Testis (tissue), 3 donors: Measurements from ENCODE around the gene BMERB1. TPM values are rescaled to one million over a fixed set of nuclear protein-coding genes. Genes with fewer than 3 reads are reported as not detected.
"Not testable (repeated sequence)": the region's sequence is repeated elsewhere in the genome, so short reads cannot be mapped to it uniquely, and the experiment has no call there.

Source experiments
- DNase-seq: peaks from one replicate; pipeline ENCODE4 v3.0.0-alpha.2; 2019
- H3K27ac ChIP-seq, 2 donors: fragments of 200-600 bp; sonication (generic); one replicate each; pipeline ENCODE4 v1.5.1; 2019
- H3K27me3 ChIP-seq: fragments of 200-600 bp; sonication (generic); one replicate; pipeline ENCODE4 v1.5.1; 2019
- H3K36me3 ChIP-seq: fragments of 200-600 bp; sonication (generic); one replicate; pipeline ENCODE4 v1.5.1; 2017; ENCODE audit warnings: low read depth; ENCODE audit errors: missing control alignments
- H3K4me1 ChIP-seq: fragments of 200-600 bp; sonication (generic); one replicate; pipeline ENCODE4 v1.5.1; 2019
- H3K4me3 ChIP-seq, 2 donors: fragments of 200-600 bp; sonication (generic); one replicate each; pipeline ENCODE4 v1.5.1; 2017 to 2019
- H3K9me3 ChIP-seq: fragments of 200-600 bp; sonication (generic); one replicate; pipeline ENCODE4 v1.5.1; 2017
- POLR2A ChIP-seq: fragments of 450-650 bp; IDR thresholded peaks from one replicate; pipeline ENCODE4 v1.6.1; 2017; ENCODE audit warnings: antibody characterized with exemption, mild to moderate bottlenecking, moderate library complexity
- WGBS, 2 donors: methylation state at CpG; one replicate each; pipeline ENCODE4 v1.1.5; 2018; 5-methylcytosine and 5-hydroxymethylcytosine counted together
- intact Hi-C: fragments of 100-400 bp; cut with DNase I; formaldehyde crosslinking; loops from one replicate; pipeline ENCODE4 v1.15.1; 2023; ENCODE audit warnings: low total_unique reads
- polyA plus RNA-seq: library from polyadenylated mRNA; stranded (reverse); fragments of 350-450 nt; fragmentation: Illumina TruSeq; extraction: RNeasy Lipid Tissue Mini Kit (QIAGEN cat#74804); gene quantifications from one replicate; pipeline ENCODE4 v1.2.3, GENCODE V29; 2014; ENCODE audit warnings: low read depth, low replicate concordance; ENCODE audit not compliant: insufficient read depth
- total RNA-seq, 2 donors: library from RNA; depleted of rRNA; stranded (reverse); fragments of >200 nt; gene quantifications; one replicate each; pipeline ENCODE4 v1.2.3, GENCODE V29; 2016
- TF ChIP-seq, protein P1 (sequence below), 3 experiments: fragments of 450-650 bp in 2 of 3; fragments of 200-600 bp in 1 of 3; sonication (generic) in 1 of 3; IDR thresholded peaks; one replicate each; pipeline ENCODE4 v1.5.1; 2016 to 2019; ENCODE audit warnings: antibody characterized with exemption in 3 of 3, mild to moderate bottlenecking in 2 of 3, moderate library complexity in 1 of 3

The BMERB1 gene
- total and polyA plus RNA-seq, 3 donors from 2014 or later, result 54.1 to 102 (median 63.1) TPM

GRCh38 chr16:15396948-15397594 lies 37.3 kb upstream of the BMERB1 start:
- H3K4me3 ChIP-seq, result no peak overlapping the region
- DNase-seq, result no peak
- no peaks in the 10 kb centered on the region for H3K27me3 ChIP-seq
- no peaks in the 10 kb centered on the region for H3K9me3 ChIP-seq
- no peak overlapping the region for H3K27ac ChIP-seq
- intact Hi-C loops, result no loop called here
- TF ChIP-seq, protein P1, sequence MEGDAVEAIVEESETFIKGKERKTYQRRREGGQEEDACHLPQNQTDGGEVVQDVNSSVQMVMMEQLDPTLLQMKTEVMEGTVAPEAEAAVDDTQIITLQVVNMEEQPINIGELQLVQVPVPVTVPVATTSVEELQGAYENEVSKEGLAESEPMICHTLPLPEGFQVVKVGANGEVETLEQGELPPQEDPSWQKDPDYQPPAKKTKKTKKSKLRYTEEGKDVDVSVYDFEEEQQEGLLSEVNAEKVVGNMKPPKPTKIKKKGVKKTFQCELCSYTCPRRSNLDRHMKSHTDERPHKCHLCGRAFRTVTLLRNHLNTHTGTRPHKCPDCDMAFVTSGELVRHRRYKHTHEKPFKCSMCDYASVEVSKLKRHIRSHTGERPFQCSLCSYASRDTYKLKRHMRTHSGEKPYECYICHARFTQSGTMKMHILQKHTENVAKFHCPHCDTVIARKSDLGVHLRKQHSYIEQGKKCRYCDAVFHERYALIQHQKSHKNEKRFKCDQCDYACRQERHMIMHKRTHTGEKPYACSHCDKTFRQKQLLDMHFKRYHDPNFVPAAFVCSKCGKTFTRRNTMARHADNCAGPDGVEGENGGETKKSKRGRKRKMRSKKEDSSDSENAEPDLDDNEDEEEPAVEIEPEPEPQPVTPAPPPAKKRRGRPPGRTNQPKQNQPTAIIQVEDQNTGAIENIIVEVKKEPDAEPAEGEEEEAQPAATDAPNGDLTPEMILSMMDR (IDR thresholded peaks at IDR 0.05), result no peak
- TF ChIP-seq POLR2A, result no peak
- no peaks in the 10 kb centered on the region for H3K4me1 ChIP-seq
- 88 to 89% methylated on average over 11 of the region's 11 CpGs for WGBS, 2 donors
- no peaks in the 10 kb centered on the region for H3K36me3 ChIP-seq

DNA sequence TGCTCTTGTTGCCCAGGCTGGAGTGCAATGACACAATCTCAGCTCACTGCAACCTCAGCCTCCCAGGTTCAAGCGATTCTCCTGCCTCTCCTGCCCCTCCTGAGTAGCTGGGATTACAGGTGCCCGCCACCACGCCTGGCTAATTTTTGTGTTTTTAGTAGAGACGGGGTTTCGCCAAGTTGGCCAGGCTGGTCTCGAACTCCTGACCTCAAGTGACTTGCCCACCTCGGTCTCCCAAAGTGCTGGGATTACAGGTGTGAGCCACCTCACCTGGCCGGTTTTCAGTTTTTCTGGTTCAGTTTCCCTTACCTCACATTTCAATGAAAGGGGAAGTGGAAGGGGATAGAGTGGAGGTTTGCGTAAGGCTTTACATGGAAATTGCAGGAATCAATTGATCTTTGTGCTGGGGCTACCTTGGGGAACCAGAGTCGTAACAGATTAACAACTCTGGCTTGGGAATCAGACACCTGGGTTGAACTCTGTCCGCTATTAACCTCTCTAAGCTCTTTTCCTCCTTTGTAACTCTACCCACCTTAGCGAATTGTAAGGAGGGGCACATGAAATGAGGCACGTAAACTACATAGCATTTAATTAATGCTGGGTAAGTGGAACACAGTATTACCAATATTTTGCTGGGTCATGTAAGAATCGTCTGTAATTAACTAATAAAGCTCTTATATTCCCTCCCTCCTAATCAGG lies 35.6 kb upstream of the BMERB1 start:
- Histone ChIP-seq H3K27ac (no peak overlapping the region), H3K9me3 (no peaks in the 10 kb centered on the region), H3K4me1 (no peaks in the 10 kb centered on the region), H3K27me3 (no peaks in the 10 kb centered on the region), H3K36me3 (no peaks in the 10 kb centered on the region), H3K4me3 (no peak overlapping the region)
- WGBS, 2 donors, result 82 to 84% methylated on average over 14 of the region's 14 CpGs
- DNase-seq, result no peak
- intact Hi-C loops, result no loop called here
- no peak for TF ChIP-seq POLR2A
- TF ChIP-seq, protein P1 (IDR thresholded peaks at IDR 0.05), result no peak

DNA sequence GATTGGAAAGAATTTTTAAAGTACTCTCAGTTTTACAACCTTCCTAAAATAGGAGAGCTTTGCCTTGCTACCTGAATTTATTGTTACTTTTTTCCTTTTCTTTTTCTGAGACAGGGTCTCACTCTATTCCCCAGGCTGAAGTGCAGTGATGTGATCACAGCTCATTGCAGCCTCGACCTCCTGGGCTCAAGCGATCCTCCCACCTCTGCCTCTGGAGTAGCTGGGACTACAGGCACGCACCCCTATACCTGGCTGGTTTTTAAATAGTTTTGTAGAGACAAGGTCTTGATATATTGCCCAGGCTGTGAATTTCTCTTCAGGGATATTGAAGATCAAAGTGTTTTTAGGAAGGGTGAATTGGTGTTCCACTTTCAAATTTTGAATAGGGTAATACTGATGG lies 35.1 kb upstream of the BMERB1 start:
- intact Hi-C loops, result no loop called here
- Histone ChIP-seq H3K36me3 (no peaks in the 10 kb centered on the region), H3K9me3 (no peaks in the 10 kb centered on the region), H3K4me1 (no peaks in the 10 kb centered on the region), H3K27me3 (no peaks in the 10 kb centered on the region), H3K4me3 (no peak overlapping the region), H3K27ac (no peak overlapping the region)
- WGBS, 2 donors, result 82 to 88% methylated on average over 3 of the region's 3 CpGs
- no peak for DNase-seq
- TF ChIP-seq POLR2A, result no peak
- TF ChIP-seq, protein P1 (IDR thresholded peaks at IDR 0.05), result no peak

DNA sequence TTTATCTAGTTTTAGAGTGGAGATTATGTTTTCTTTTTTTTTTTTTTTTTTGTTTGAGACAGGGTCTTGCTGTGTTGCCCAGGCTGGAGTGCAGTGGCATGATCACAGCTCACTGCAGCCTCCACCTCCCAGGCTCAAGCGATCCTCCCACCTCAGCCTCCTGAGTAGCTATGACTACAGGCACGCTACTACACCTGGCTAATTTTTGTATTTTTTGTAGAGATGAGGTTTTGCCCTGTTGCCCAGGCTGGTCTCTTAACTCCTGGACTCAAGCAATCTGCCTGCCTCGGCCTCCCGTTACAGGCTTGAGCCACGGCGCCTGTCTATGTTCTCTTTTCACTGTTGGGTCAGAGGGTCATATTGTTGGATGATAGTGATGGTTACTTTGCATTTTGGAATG lies 34.1 kb upstream of the BMERB1 start:
- H3K9me3 ChIP-seq, result not testable (repeated sequence)
- WGBS, 2 donors, result 92 to 93% methylated on average over 6 of the region's 6 CpGs

GRCh38 chr16:15401972-15402371 lies 32.4 kb upstream of the BMERB1 start:
- Histone ChIP-seq H3K4me3 (no peak overlapping the region), H3K27me3 (no peaks in the 10 kb centered on the region), H3K27ac (no peak overlapping the region), H3K4me1 (peaks cover 8% of the 10 kb centered on the region), H3K9me3 (no peaks in the 10 kb centered on the region), H3K36me3 (no peaks in the 10 kb centered on the region)
- TF ChIP-seq POLR2A, result no peak
- TF ChIP-seq, protein P1 (IDR thresholded peaks at IDR 0.05), result no peak
- DNase-seq, result no peak
- WGBS, 2 donors, result 91 to 97% methylated on average over 3 of the region's 3 CpGs
- intact Hi-C loops, result no loop called here

More for the DNA sequence above, 34.1 kb upstream of the BMERB1 start:
- DNase-seq, H3K4me1 ChIP-seq, H3K36me3 ChIP-seq, H3K27ac ChIP-seq, H3K27me3 ChIP-seq, intact Hi-C loops, H3K4me3 ChIP-seq: not testable (repeated sequence)
